PC-9 (cell line): ENCODE data around the gene ZDHHC3. TPM values are rescaled to one million over a fixed set of nuclear protein-coding genes. Genes with fewer than 3 reads are reported as not detected.

Experiments
- BruUV-seq: library from RNA; stranded (reverse); fragments of 400-500 nt; replicated peaks from 2 replicates; lab custom pipeline; 2021; lab: Mats Ljungman, UMichigan
- CTCF ChIA-PET: fragments of 300-600 bp; sonication (Branson Sonifier 250); formaldehyde crosslinking; loops from one replicate; lab custom pipeline; 2022; ENCODE audit warnings: antibody characterized with exemption; lab: Charles Lee
- POLR2A ChIA-PET: fragments of 300-600 bp; sonication (Branson Sonifier 250); formaldehyde crosslinking; loops from one replicate; lab custom pipeline; 2022; ENCODE audit warnings: antibody characterized with exemption; ENCODE audit not compliant: unreplicated experiment; lab: Charles Lee
- DNase-seq, 2 experiments: peaks; one replicate each; pipeline versions ENCODE4 v3.0.0 to v3.0.0-alpha.2; 2015 to 2022; ENCODE audit warnings: mixed read lengths in 1 of 2
- H2AFZ ChIP-seq: fragments of 200-600 bp; sonication (generic); 2 replicates; pipeline ENCODE4 v1.8.1; 2017; ENCODE audit warnings: antibody characterized with exemption
- H3F3A ChIP-seq: fragments of 200-600 bp; sonication (generic); 2 replicates; pipeline ENCODE4 v1.8.1; 2017; ENCODE audit warnings: antibody characterized with exemption, mild to moderate bottlenecking, low read depth; ENCODE audit not compliant: insufficient read depth
- H3K27ac ChIP-seq: fragments of 200-600 bp; sonication (generic); 2 replicates; pipeline ENCODE4 v1.6.1; 2016; ENCODE audit warnings: mixed run types
- H3K27me3 ChIP-seq: fragments of 200-600 bp; sonication (generic); 2 replicates; pipeline ENCODE4 v1.6.1; 2016; ENCODE audit warnings: low read depth, mixed run types; ENCODE audit not compliant: insufficient read depth
- H3K36me3 ChIP-seq: fragments of 200-600 bp; sonication (generic); 2 replicates; pipeline ENCODE4 v1.6.1; 2016; ENCODE audit warnings: low read depth, mixed run types
- H3K4me1 ChIP-seq: fragments of 200-600 bp; sonication (generic); replicated peaks from 2 replicates; pipeline ENCODE4 v1.6.1; 2016; ENCODE audit warnings: mixed run types; ENCODE audit not compliant: insufficient read depth
- H3K4me2 ChIP-seq: fragments of 200-600 bp; sonication (generic); 2 replicates; pipeline ENCODE4 v1.6.1; 2017; ENCODE audit warnings: mixed run types
- H3K4me3 ChIP-seq: fragments of 200-600 bp; sonication (generic); 2 replicates; pipeline ENCODE4 v1.6.1; 2016; ENCODE audit warnings: mixed run types
- H3K79me2 ChIP-seq: fragments of 200-600 bp; sonication (generic); 2 replicates; pipeline ENCODE4 v1.6.1; 2017; ENCODE audit warnings: low read depth, mixed run types
- H3K9me2 ChIP-seq: fragments of 200-600 bp; sonication (generic); 2 replicates; pipeline ENCODE4 v1.8.1; 2017; ENCODE audit warnings: mild to moderate bottlenecking; ENCODE audit not compliant: insufficient read depth
- H3K9me3 ChIP-seq: fragments of 200-600 bp; sonication (generic); 2 replicates; pipeline ENCODE4 v1.8.1; 2016; ENCODE audit warnings: low read depth; ENCODE audit not compliant: insufficient read depth
- H4K20me1 ChIP-seq: fragments of 200-600 bp; sonication (generic); 2 replicates; pipeline ENCODE4 v1.8.1; 2017; ENCODE audit not compliant: insufficient read depth
- EZH2 ChIP-seq: fragments of 200-600 bp; sonication (generic); IDR thresholded peaks from 2 replicates; pipeline ENCODE4 v1.8.0; 2017; ENCODE audit warnings: antibody characterized with exemption, low read depth
- intact Hi-C: fragments of 100-400 bp; cut with micrococcal nuclease; formaldehyde crosslinking; loops from one replicate; pipeline ENCODE4 v1.10.0; 2022; ENCODE audit not compliant: unreplicated experiment
- total RNA-seq: library from RNA; stranded (reverse); gene quantifications from 2 replicates; pipeline ENCODE4 v1.2.3, GENCODE V29; 2021
- TF ChIP-seq, protein P1 (sequence below): fragments of 200-600 bp; sonication (generic); conservative IDR thresholded peaks from 2 replicates; pipeline ENCODE4 v1.6.1; 2017; ENCODE audit warnings: mixed run types, antibody characterized with exemption, mild to moderate bottlenecking, moderate library complexity

ZDHHC3 gene
- total RNA-seq, 1 experiment from 2014 or later: 107 TPM

DNA sequence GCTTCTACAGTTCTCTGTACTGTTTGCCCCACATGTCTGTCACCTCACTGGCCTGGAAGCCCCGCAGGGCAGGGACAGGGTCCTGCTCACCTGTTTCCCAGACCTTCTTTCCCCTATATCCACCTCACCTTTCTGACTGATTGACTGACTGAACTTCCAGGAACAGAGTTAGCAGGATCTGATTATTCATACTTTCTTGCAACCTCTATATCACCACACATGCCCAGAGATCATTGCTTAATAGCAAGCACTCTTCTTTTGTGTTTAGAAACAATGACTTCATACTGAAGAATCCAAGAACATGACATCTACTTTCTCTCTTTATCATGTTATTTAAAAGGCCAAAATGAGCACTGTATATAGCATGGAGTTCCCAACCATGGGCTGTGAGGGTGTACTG is 32.1 kb upstream of the ZDHHC3 start:
- H3F3A ChIP-seq: no peaks in the 10 kb centered on the region
- TF ChIP-seq, protein P1, sequence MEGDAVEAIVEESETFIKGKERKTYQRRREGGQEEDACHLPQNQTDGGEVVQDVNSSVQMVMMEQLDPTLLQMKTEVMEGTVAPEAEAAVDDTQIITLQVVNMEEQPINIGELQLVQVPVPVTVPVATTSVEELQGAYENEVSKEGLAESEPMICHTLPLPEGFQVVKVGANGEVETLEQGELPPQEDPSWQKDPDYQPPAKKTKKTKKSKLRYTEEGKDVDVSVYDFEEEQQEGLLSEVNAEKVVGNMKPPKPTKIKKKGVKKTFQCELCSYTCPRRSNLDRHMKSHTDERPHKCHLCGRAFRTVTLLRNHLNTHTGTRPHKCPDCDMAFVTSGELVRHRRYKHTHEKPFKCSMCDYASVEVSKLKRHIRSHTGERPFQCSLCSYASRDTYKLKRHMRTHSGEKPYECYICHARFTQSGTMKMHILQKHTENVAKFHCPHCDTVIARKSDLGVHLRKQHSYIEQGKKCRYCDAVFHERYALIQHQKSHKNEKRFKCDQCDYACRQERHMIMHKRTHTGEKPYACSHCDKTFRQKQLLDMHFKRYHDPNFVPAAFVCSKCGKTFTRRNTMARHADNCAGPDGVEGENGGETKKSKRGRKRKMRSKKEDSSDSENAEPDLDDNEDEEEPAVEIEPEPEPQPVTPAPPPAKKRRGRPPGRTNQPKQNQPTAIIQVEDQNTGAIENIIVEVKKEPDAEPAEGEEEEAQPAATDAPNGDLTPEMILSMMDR: no peak
- TF ChIP-seq EZH2: no peak
- no peaks in the 10 kb centered on the region for H3K79me2 ChIP-seq
- H3K27ac ChIP-seq: no peak overlapping the region
- H3K4me1 ChIP-seq: no peaks in the 10 kb centered on the region
- H3K27me3 ChIP-seq: no peaks in the 10 kb centered on the region
- no peaks in the 10 kb centered on the region for H4K20me1 ChIP-seq
- DNase-seq: no peak
- no peak overlapping the region for H3K4me2 ChIP-seq
- no TSS peak for BruUV-seq
- no peaks in the 10 kb centered on the region for H3K9me2 ChIP-seq
- no peaks in the 10 kb centered on the region for H3K9me3 ChIP-seq
- 0 out of 2 replicates have a peak, but pooled peaks cover 4% of the 10 kb centered on the region for H3K36me3 ChIP-seq
- CTCF ChIA-PET: no interaction called here
- POLR2A ChIA-PET: no interaction called here
- no peak overlapping the region for H3K4me3 ChIP-seq
- no peak overlapping the region for H2AFZ ChIP-seq
- intact Hi-C loops: no loop called here

GRCh38 chr3:45007091-45007490 is 31.1 kb upstream of the ZDHHC3 start:
- 0 out of 2 replicates have a peak, but pooled peaks cover 4% of the 10 kb centered on the region for H3K36me3 ChIP-seq
- no peaks in the 10 kb centered on the region for H3K27me3 ChIP-seq
- no peaks in the 10 kb centered on the region for H4K20me1 ChIP-seq
- ChIA-PET POLR2A (no interaction called here), CTCF (no interaction called here)
- H3K9me2 ChIP-seq: no peaks in the 10 kb centered on the region
- no peaks in the 10 kb centered on the region for H3K9me3 ChIP-seq
- no peaks in the 10 kb centered on the region for H3K4me1 ChIP-seq
- no peak overlapping the region for H2AFZ ChIP-seq
- TF ChIP-seq, protein P1: no peak
- TF ChIP-seq EZH2: no peak
- DNase-seq: no peak
- intact Hi-C loops: no loop called here
- H3F3A ChIP-seq: no peaks in the 10 kb centered on the region
- H3K79me2 ChIP-seq: no peaks in the 10 kb centered on the region
- no peak overlapping the region for H3K4me2 ChIP-seq
- no peak overlapping the region for H3K4me3 ChIP-seq
- H3K27ac ChIP-seq: no peak overlapping the region
- BruUV-seq: no TSS peak

DNA sequence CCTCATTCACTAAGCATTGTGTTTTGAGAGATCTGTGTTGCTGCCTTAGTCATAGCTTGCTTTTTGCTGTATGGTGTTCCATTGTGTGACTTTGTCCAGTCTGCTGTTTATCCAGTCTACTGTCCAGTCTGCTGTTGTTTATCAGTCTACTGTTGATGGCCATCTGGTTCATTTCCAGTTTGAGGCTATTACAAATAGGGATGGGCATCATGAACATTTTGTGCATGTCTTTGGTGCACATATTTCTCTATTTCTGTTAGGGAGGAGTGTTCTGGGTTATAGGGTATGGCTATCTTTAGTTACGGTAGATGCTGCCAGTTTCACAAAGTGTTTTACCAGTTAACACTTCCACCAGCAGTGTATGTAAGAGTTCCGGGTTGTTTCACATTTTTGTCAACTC is 27.9 kb upstream of the ZDHHC3 start:
- no peaks in the 10 kb centered on the region for H4K20me1 ChIP-seq

More for the DNA sequence above, 27.9 kb upstream of the ZDHHC3 start:
- Histone ChIP-seq H3K79me2 (no peaks in the 10 kb centered on the region), H3K27ac (no peak overlapping the region), H3K9me2 (no peaks in the 10 kb centered on the region), H3F3A (no peaks in the 10 kb centered on the region), H3K36me3 (peaks cover 17% of the 10 kb centered on the region; the same call in 1 of the 2 replicates), H3K4me1 (no peaks in the 10 kb centered on the region), H3K4me3 (no peak overlapping the region), H3K27me3 (no peaks in the 10 kb centered on the region), H3K4me2 (no peak overlapping the region), H2AFZ (no peak overlapping the region), H3K9me3 (no peaks in the 10 kb centered on the region)
- intact Hi-C loops: no loop called here
- POLR2A ChIA-PET: no interaction called here
- CTCF ChIA-PET: no interaction called here
- BruUV-seq: no TSS peak
- DNase-seq: no peak
- TF ChIP-seq EZH2: no peak
- TF ChIP-seq, protein P1: no peak
